K562 (cell line): ENCODE data around the gene MECR. TPM values are rescaled to one million over a fixed set of nuclear protein-coding genes. Genes with fewer than 3 reads are reported as not detected.

Experiments
- ATAC-seq: fragments of 200-7000 bp; cut with Tn5 transposase; 3 replicates; pipeline ENCODE4 v1.9.1; 2020; ENCODE audit warnings: moderate library complexity
- BruUV-seq: library from RNA; stranded (reverse); fragments of 400-500 nt; replicated peaks from 2 replicates; lab custom pipeline; 2021; lab: Mats Ljungman, UMichigan
- CTCF ChIA-PET: fragments of 300-600 bp; formaldehyde crosslinking; extraction: SDS; loops from one replicate; lab custom pipeline; 2021; ENCODE audit warnings: low intra/inter-chr PET ratio; lab: Yijun Ruan, JAX
- POLR2A ChIA-PET: fragments of 300-600, 350-650 bp; sonication (Branson Sonifier 250); formaldehyde crosslinking; extraction: SDS; loops from one replicate; lab custom pipeline; 2021; ENCODE audit warnings: antibody characterized with exemption, inconsistent platforms; lab: Yijun Ruan, JAX
- DNase-seq, 4 experiments: peaks; one replicate each; pipeline versions ENCODE4 v3.0.0 to v3.0.0-alpha.2; 2011 to 2018; ENCODE audit warnings: low spot score in 3 of 4, mixed read lengths in 3 of 4; ENCODE audit errors: extremely low read depth in 1 of 4
- FAIRE-seq: peaks from 2 replicates; lab custom pipeline; 2011; peaks lifted over from hg19 to GRCh38; lab: Jason Lieb, UNC
- H2AFZ ChIP-seq: 2 replicates; pipeline ENCODE4 v1.6.0; 2011; ENCODE audit warnings: low read depth, low read length, control low read depth, inconsistent platforms
- H3K27ac ChIP-seq: fragments of 200-600 bp; 3 replicates; pipeline ENCODE4 v1.8.0; 2011; ENCODE audit warnings: low read depth, mild to moderate bottlenecking, control low read depth, inconsistent platforms, low read length, moderate library complexity, mixed read lengths; ENCODE audit errors: extremely low read depth
- H3K27me3 ChIP-seq, 2 experiments: fragments of 300-600 bp in 1 of 2; 2 replicates in 1 of 2; 3 replicates in 1 of 2; pipeline versions ENCODE4 v1.6.0 to v1.8.0; 2011; ENCODE audit warnings: inconsistent platforms in 2 of 2, low read length in 2 of 2, mild to moderate bottlenecking in 1 of 2, mixed read lengths in 1 of 2, moderate library complexity in 1 of 2; ENCODE audit not compliant: control insufficient read depth in 2 of 2, insufficient read depth in 2 of 2
- H3K36me3 ChIP-seq: fragments of 300-600 bp; 3 replicates; pipeline ENCODE4 v1.8.0; 2011; ENCODE audit warnings: mild to moderate bottlenecking, low read length, inconsistent platforms; ENCODE audit not compliant: control insufficient read depth, insufficient read depth
- H3K4me1 ChIP-seq, 2 experiments: fragments of 200-600 bp in 1 of 2; replicated peaks in 1 of 2; 2 replicates in 1 of 2; 3 replicates in 1 of 2; pipeline versions ENCODE4 v1.5.1 to v1.8.0; 2011; ENCODE audit warnings: inconsistent platforms in 2 of 2, low read length in 2 of 2, mild to moderate bottlenecking in 1 of 2, mixed read lengths in 1 of 2, moderate library complexity in 1 of 2; ENCODE audit not compliant: control insufficient read depth in 2 of 2, insufficient read depth in 2 of 2
- H3K4me2 ChIP-seq: 2 replicates; pipeline ENCODE4 v1.6.1; 2011; ENCODE audit warnings: low read length, control low read depth, inconsistent platforms, mixed read lengths; ENCODE audit not compliant: insufficient read depth
- H3K4me3 ChIP-seq: fragments of 200-600 bp; sonication (generic), shearing (Covaris generic); 2 replicates; pipeline ENCODE4 v1.5.1; 2016; ENCODE audit warnings: control low read depth, inconsistent platforms
- H3K79me2 ChIP-seq: fragments of 200-600 bp; 3 replicates; pipeline ENCODE4 v1.8.0; 2011; ENCODE audit warnings: low read length, inconsistent platforms; ENCODE audit not compliant: control insufficient read depth, insufficient read depth
- H3K9ac ChIP-seq, 2 experiments: 2 replicates each; pipeline versions ENCODE4 v1.6.0 to v1.6.1; 2011; ENCODE audit warnings: low read depth in 2 of 2, low read length in 2 of 2, control low read depth in 1 of 2, inconsistent platforms in 1 of 2, mild to moderate bottlenecking in 1 of 2, mixed read lengths in 1 of 2; ENCODE audit not compliant: insufficient read depth in 1 of 2
- H3K9me1 ChIP-seq: one replicate; pipeline ENCODE4 v1.6.0; 2011; ENCODE audit warnings: inconsistent platforms, mild to moderate bottlenecking, low read length, moderate library complexity; ENCODE audit not compliant: control insufficient read depth, insufficient read depth
- H3K9me3 ChIP-seq: replicated peaks from 2 replicates; pipeline ENCODE4 v1.5.1; 2011; ENCODE audit warnings: low read depth, low read length, inconsistent platforms; ENCODE audit not compliant: control insufficient read depth, insufficient read depth
- H4K20me1 ChIP-seq: replicated peaks from 2 replicates; pipeline ENCODE4 v1.6.1; 2011; ENCODE audit warnings: low read length, inconsistent platforms, mixed read lengths; ENCODE audit not compliant: control insufficient read depth, insufficient read depth
- BRD4 ChIP-seq: fragments of 200-600 bp; sonication (generic); IDR thresholded peaks from 2 replicates; pipeline ENCODE4 v1.6.1; 2017; ENCODE audit warnings: inconsistent platforms
- CSDE1 ChIP-seq, 2 experiments: fragments of 450-650 bp; IDR thresholded peaks; 2 replicates each; pipeline ENCODE4 v1.6.1; 2016; ENCODE audit warnings: mild to moderate bottlenecking in 1 of 2
- KDM4B ChIP-seq, 2 experiments: fragments of 450-650 bp in 1 of 2; sonication (generic) in 1 of 2; IDR thresholded peaks; 2 replicates each; pipeline ENCODE4 v1.6.1; 2016 to 2017; ENCODE audit warnings: borderline replicate concordance in 2 of 2, antibody characterized with exemption in 1 of 2, low read depth in 1 of 2, mild to moderate bottlenecking in 1 of 2
- MBD2 ChIP-seq: sonication (generic); IDR thresholded peaks from 2 replicates; pipeline ENCODE4 v1.6.1; 2016; ENCODE audit warnings: low read depth, borderline replicate concordance
- MCM5 ChIP-seq: fragments of 450-650 bp; IDR thresholded peaks from 2 replicates; pipeline ENCODE4 v1.6.1; 2016; ENCODE audit warnings: low read depth
- MYNN ChIP-seq, 2 experiments: sonication (generic); formaldehyde crosslinking in 1 of 2; IDR thresholded peaks; 2 replicates each; pipeline versions ENCODE4 v1.5.0 to v1.6.1; 2016 to 2020; ENCODE audit warnings: antibody characterized with exemption in 1 of 2, missing genetic modification reagents in 1 of 2
- NR3C1 ChIP-seq: sonication (generic); formaldehyde crosslinking; IDR thresholded peaks from 2 replicates; pipeline ENCODE4 v1.8.1; 2022; ENCODE audit warnings: missing genetic modification reagents
- NUFIP1 ChIP-seq: fragments of 450-650 bp; IDR thresholded peaks from 2 replicates; pipeline ENCODE4 v1.6.1; 2018; ENCODE audit not compliant: partially characterized antibody
- PHF8 ChIP-seq: fragments of 200-600 bp; sonication (generic); IDR thresholded peaks from 2 replicates; pipeline ENCODE4 v1.6.1; 2012; ENCODE audit warnings: mixed run types, mild to moderate bottlenecking, inconsistent platforms, low read length, moderate library complexity, borderline replicate concordance
- POLR2A ChIP-seq: fragments of 450-650 bp; conservative IDR thresholded peaks from 2 replicates; pipeline ENCODE4 v1.6.1; 2016
- POLR2AphosphoS2 ChIP-seq: IDR thresholded peaks from 2 replicates; pipeline ENCODE4 v1.6.1; 2012; ENCODE audit warnings: low read length, improper control_type of control experiment
- PTBP1 ChIP-seq: fragments of 200-400 bp; formaldehyde crosslinking; IDR thresholded peaks from 2 replicates; pipeline ENCODE4 v1.6.1; 2017; ENCODE audit warnings: low read depth, low read length
- SPI1 ChIP-seq: IDR thresholded peaks from 2 replicates; pipeline ENCODE4 v1.6.1; 2011; ENCODE audit warnings: low read depth, low read length, control low read depth, borderline replicate concordance
- XRCC4 ChIP-seq: IDR thresholded peaks from one replicate; pipeline ENCODE4 v1.6.1; 2011; ENCODE audit not compliant: insufficient read depth, insufficient read length; ENCODE audit errors: extremely low read depth
- ZNF277 ChIP-seq: fragments of 250-450 bp; sonication (Bioruptor Pico); IDR thresholded peaks from 2 replicates; pipeline ENCODE4 v1.8.0; 2022; ENCODE audit warnings: inconsistent platforms, mild to moderate bottlenecking, moderate library complexity, borderline replicate concordance
- ZNF766 ChIP-seq: fragments of 200-800 bp; sonication (Bioruptor generic); conservative IDR thresholded peaks from 2 replicates; pipeline ENCODE4 v1.6.1; 2016; ENCODE audit warnings: missing genetic modification characterization, missing compliant biosample characterization
- ZSCAN29 ChIP-seq: fragments of 450-650 bp; IDR thresholded peaks from 2 replicates; pipeline ENCODE4 v1.6.1; 2017
- WGBS: fragments of 100-300 bp; shearing (Covaris generic); methylation state at CpG from one replicate; pipeline ENCODE4 v1.1.6; 2016; ENCODE audit warnings: low coverage, mixed read lengths; ENCODE audit not compliant: insufficient coverage; ENCODE audit errors: missing lambda C conversion rate; 5-methylcytosine and 5-hydroxymethylcytosine counted together
- in situ Hi-C: fragments of 300-500 bp; cut with MboI; formaldehyde crosslinking; loops from 4 replicates; pipeline ENCODE4 v1.15.0; 2018; ENCODE audit warnings: inconsistent platforms, mixed read lengths
- intact Hi-C: fragments of 100-400 bp; cut with micrococcal nuclease; formaldehyde crosslinking; loops from 2 replicates; pipeline ENCODE4 v1.14.2; 2022
- polyA plus RNA-seq, 8 experiments: library from polyadenylated mRNA; depleted of rRNA in 4 of 8; stranded (reverse) in 5 of 8; unstranded in 3 of 8; fragments of >200 nt; fragmentation: Nextera tagmentation in 2 of 8; fragmentation: Illumina TruSeq in 1 of 8; extraction: Ambion mirVana in 2 of 8; extraction: Trizol in 1 of 8; gene quantifications; 2 replicates each; pipeline versions ENCODE4 v1.2.1 to v1.2.3, GENCODE V29; 2011 to 2014; ENCODE audit warnings: inconsistent platforms in 1 of 8, missing spikeins in 1 of 8
- total RNA-seq, 7 experiments: library from RNA; depleted of rRNA in 6 of 7; stranded (reverse); fragments of >200 nt in 6 of 7; fragmentation: Illumina TruSeq in 2 of 7; extraction: Trizol in 2 of 7; gene quantifications; 2 replicates each; pipeline versions ENCODE4 v1.2.1 to v1.2.3, GENCODE V29; 2011 to 2021; ENCODE audit warnings: low replicate concordance in 1 of 7
- TF ChIP-seq, protein P1 (sequence below): fragments of 250-450 bp; sonication (Bioruptor Pico); IDR thresholded peaks from 2 replicates; pipeline ENCODE4 v1.9.0; 2021; ENCODE audit warnings: mild to moderate bottlenecking
- TF ChIP-seq, protein P2 (sequence below): fragments of 250-450 bp; sonication (Bioruptor Pico); IDR thresholded peaks from 2 replicates; pipeline ENCODE4 v1.4.0; 2020; ENCODE audit warnings: mild to moderate bottlenecking
- TF ChIP-seq, protein P3 (sequence below), 2 experiments: fragments of 450-650 bp; conservative IDR thresholded peaks; 2 replicates each; pipeline ENCODE4 v1.6.1; 2017; ENCODE audit warnings: mild to moderate bottlenecking in 2 of 2, moderate library complexity in 2 of 2

MECR gene
- total and polyA plus RNA-seq, 9 of the 15 experiments (the other 6 are each of a cell fraction or from before 2014, with no cell fraction given): 10.4 to 58.6 (median 42.9) TPM

- TF ChIP-seq ZNF277 (CRISPR knock-in tag): no peak
- no peak for TF ChIP-seq ZSCAN29
- no peak for TF ChIP-seq PHF8
- no peak for TF ChIP-seq KDM4B (IDR thresholded peaks at IDR 0.05; ENCODE audit: borderline replicate concordance in 2 of 2, low read depth in 1 of 2)
- no peak for TF ChIP-seq NR3C1 (CRISPR knock-in tag)
- no peak for TF ChIP-seq CSDE1 (IDR thresholded peaks at IDR 0.05)
- TF ChIP-seq, protein P1, sequence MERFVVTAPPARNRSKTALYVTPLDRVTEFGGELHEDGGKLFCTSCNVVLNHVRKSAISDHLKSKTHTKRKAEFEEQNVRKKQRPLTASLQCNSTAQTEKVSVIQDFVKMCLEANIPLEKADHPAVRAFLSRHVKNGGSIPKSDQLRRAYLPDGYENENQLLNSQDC (CRISPR knock-in tag): no peak
Observed at GRCh38 chr1:29217633-29218032, 13.1 kb downstream of the MECR start (continued).

GRCh38 chr1:29213055-29213454 is 17.7 kb downstream of the MECR start:
- in situ Hi-C loops: no loop called here
- no peak overlapping the region for H3K4me2 ChIP-seq
- no peak for FAIRE-seq
- no TSS peak for BruUV-seq
- 94% methylated on average over 5 of the region's 5 CpGs for WGBS
- H3K9me1 ChIP-seq: no peaks in the 10 kb centered on the region
- ATAC-seq: no peak
- no peak overlapping the region for H2AFZ ChIP-seq
- no peaks in the 10 kb centered on the region for H3K27me3 ChIP-seq
- DNase-seq: no peak
- no peak overlapping the region for H3K9ac ChIP-seq
- no peaks in the 10 kb centered on the region for H4K20me1 ChIP-seq
- peaks cover 13 to 14% of the 10 kb centered on the region in 2 experiments; a peak in 4 of 5 replicates for H3K4me1 ChIP-seq
- H3K4me3 ChIP-seq: no peak overlapping the region
- CTCF ChIA-PET: no interaction called here
- intact Hi-C loops: no loop called here
- no peak overlapping the region for H3K27ac ChIP-seq
- H3K9me3 ChIP-seq: no peaks in the 10 kb centered on the region
- H3K36me3 ChIP-seq: peaks cover 72% of the 10 kb centered on the region
- POLR2A ChIA-PET: no interaction called here
- H3K79me2 ChIP-seq: no peaks in the 10 kb centered on the region
- TF ChIP-seq SPI1: no peak
- no peak for TF ChIP-seq PTBP1
- TF ChIP-seq, protein P2, sequence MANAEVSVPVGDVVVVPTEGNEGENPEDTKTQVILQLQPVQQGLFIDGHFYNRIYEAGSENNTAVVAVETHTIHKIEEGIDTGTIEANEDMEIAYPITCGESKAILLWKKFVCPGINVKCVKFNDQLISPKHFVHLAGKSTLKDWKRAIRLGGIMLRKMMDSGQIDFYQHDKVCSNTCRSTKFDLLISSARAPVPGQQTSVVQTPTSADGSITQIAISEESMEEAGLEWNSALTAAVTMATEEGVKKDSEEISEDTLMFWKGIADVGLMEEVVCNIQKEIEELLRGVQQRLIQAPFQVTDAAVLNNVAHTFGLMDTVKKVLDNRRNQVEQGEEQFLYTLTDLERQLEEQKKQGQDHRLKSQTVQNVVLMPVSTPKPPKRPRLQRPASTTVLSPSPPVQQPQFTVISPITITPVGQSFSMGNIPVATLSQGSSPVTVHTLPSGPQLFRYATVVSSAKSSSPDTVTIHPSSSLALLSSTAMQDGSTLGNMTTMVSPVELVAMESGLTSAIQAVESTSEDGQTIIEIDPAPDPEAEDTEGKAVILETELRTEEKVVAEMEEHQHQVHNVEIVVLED (CRISPR knock-in tag): no peak
- no peak for TF ChIP-seq NUFIP1
- no peak for TF ChIP-seq MBD2
- TF ChIP-seq POLR2A: no peak
- no peak for TF ChIP-seq BRD4
- no peak for TF ChIP-seq POLR2AphosphoS2
- no peak for TF ChIP-seq MYNN (IDR thresholded peaks at IDR 0.05)
- no peak for TF ChIP-seq MYNN (CRISPR knock-in tag; IDR thresholded peaks at IDR 0.05)
- TF ChIP-seq, protein P3, sequence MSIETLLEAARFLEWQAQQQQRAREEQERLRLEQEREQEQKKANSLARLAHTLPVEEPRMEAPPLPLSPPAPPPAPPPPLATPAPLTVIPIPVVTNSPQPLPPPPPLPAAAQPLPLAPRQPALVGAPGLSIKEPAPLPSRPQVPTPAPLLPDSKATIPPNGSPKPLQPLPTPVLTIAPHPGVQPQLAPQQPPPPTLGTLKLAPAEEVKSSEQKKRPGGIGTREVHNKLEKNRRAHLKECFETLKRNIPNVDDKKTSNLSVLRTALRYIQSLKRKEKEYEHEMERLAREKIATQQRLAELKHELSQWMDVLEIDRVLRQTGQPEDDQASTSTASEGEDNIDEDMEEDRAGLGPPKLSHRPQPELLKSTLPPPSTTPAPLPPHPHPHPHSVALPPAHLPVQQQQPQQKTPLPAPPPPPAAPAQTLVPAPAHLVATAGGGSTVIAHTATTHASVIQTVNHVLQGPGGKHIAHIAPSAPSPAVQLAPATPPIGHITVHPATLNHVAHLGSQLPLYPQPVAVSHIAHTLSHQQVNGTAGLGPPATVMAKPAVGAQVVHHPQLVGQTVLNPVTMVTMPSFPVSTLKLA (conservative IDR thresholded peaks at IDR 0.05): no peak
- no peak for TF ChIP-seq XRCC4
- no peak for TF ChIP-seq ZNF766
- no peak for TF ChIP-seq MCM5
